H1 (cell line): ENCODE data around the gene CCDC184. TPM values are rescaled to one million over a fixed set of nuclear protein-coding genes. Genes with fewer than 3 reads are reported as not detected.
A peak's percentile ranks its signal among the peaks of the same experiment; 100 is the strongest.

Experiments used
- KDM5A ChIP-seq: fragments of 200-600 bp; IDR thresholded peaks from 2 replicates; pipeline ENCODE4 v1.7.1; 2012; ENCODE audit warnings: mild to moderate bottlenecking, low read length, inconsistent platforms, mixed read lengths
- RAD21 ChIP-seq, 2 experiments: IDR thresholded peaks in 1 of 2; conservative IDR thresholded peaks in 1 of 2; 2 replicates each; pipeline ENCODE4 v1.6.1; 2011; ENCODE audit warnings: low read depth in 2 of 2, low read length in 2 of 2, improper control_type of control experiment in 1 of 2, inconsistent platforms in 1 of 2, mild to moderate bottlenecking in 1 of 2, moderate library complexity in 1 of 2
- RNF2 ChIP-seq: fragments of 200-900, 300-1000 bp; sonication (generic); IDR thresholded peaks from 2 replicates; pipeline ENCODE4 v1.7.1; 2016; ENCODE audit warnings: borderline replicate concordance, low read depth, mild to moderate bottlenecking, antibody characterized with exemption, low read length; ENCODE audit not compliant: poor library complexity, severe bottlenecking; ENCODE audit errors: missing control alignments
- SIX5 ChIP-seq: IDR thresholded peaks from 2 replicates; pipeline ENCODE4 v1.6.1; 2011; ENCODE audit warnings: mild to moderate bottlenecking, low read depth, low read length
- polyA plus RNA-seq, 7 experiments: library from polyadenylated mRNA; depleted of rRNA in 3 of 7; stranded (reverse) in 5 of 7; unstranded in 2 of 7; fragments of >200 nt in 5 of 7; fragments of 200-250 nt in 2 of 7; gene quantifications; 1 replicate in 5 of 7; 2 replicates in 1 of 7; 4 replicates in 1 of 7; pipeline versions ENCODE4 v1.2.1 to v1.2.3, GENCODE V29; 2011 to 2013; ENCODE audit warnings: missing spikeins in 2 of 7, mixed read lengths in 2 of 7
- total RNA-seq: library from RNA; stranded (reverse); fragmentation: NEBNext Ultra II Directional; extraction: Animal tissue kit (Norgen Biotek cat#: 25700); gene quantifications from 2 replicates; pipeline ENCODE4 v1.2.1, GENCODE V29; 2021

Gene CCDC184
- total and polyA plus RNA-seq, 2 of the 8 experiments (the other 6 are each of a cell fraction or from before 2014, with no cell fraction given) = 2.2 to 3.0 TPM

- TF ChIP-seq RAD21 (IDR thresholded peaks at IDR 0.05 in 1 of 2, conservative IDR thresholded peaks at IDR 0.05 in 1 of 2; ENCODE audit: low read depth in 2 of 2, low read length in 2 of 2) = peak; percentile 92
- TF ChIP-seq KDM5A = no peak
- no peak for TF ChIP-seq RNF2
- TF ChIP-seq SIX5 = 0 out of 2 replicates have a peak, but pooled peaks have one; percentile 1
- TF ChIP-seq, all 59 proteins: peak for 3
Observed at GRCh38 chr12:48165089-48165981, 18.1 kb upstream of the CCDC184 start (continued).
